ENCODE measurements around the gene GFM2.
A peak's percentile ranks its signal among the peaks of the same experiment; 100 is the strongest.
"Not testable (repeated sequence)": the region's sequence is repeated elsewhere in the genome, so short reads cannot be mapped to it uniquely, and the experiment has no call there.

Gene GFM2
- 18.2 to 20.1 (median 20.1) reads per million in 3 donors for total RNA-seq

- H3K36me3 ChIP-seq (ENCODE audit: control insufficient read depth, insufficient read depth, low read length) = peaks cover 22% of the 10 kb centered on the region
- peak within 1 kb of the TSS; percentile 74 for H3K27ac ChIP-seq (ENCODE audit: insufficient read depth, low read length, poor library complexity, severe bottlenecking)
- no peaks in the 10 kb centered on the region for H3K27me3 ChIP-seq (replicated peaks; ENCODE audit: control insufficient read depth, insufficient read depth, low read length, poor library complexity, severe bottlenecking)
- H3K9me3 ChIP-seq (ENCODE audit: control insufficient read depth, low read length) = no peaks in the 10 kb centered on the region
- H3K4me1 ChIP-seq (ENCODE audit: control insufficient read depth, insufficient read depth, low read length, poor library complexity, severe bottlenecking) = peaks cover 21% of the 10 kb centered on the region
- H3K4me3 ChIP-seq (ENCODE audit: insufficient read depth, low read depth, low read length, poor library complexity, severe bottlenecking) = peak within 1 kb of the TSS; percentile 94
- peak; percentile 82 to 90 (median 86) for DNase-seq
Measured at GRCh38 chr5:74766849-74767578, at the start of gene GFM2, which contains the start of gene NSA2. Gene GFM2, minus strand, starts transcription at chr5:74767117. Its CDS starts 3,375 bp downstream, at chr5:74763742. Gene NSA2, plus strand, starts transcription at chr5:74767249. Its CDS starts 112 bp downstream, at chr5:74767361.

GRCh38 chr5:74810915-74811314, 44.0 kb upstream of the GFM2 start:
- DNase-seq = no peak
- no peaks in the 10 kb centered on the region for H3K9me3 ChIP-seq (ENCODE audit: control insufficient read depth, low read length)
- no peak overlapping the region for H3K4me3 ChIP-seq (ENCODE audit: insufficient read depth, low read depth, low read length, poor library complexity, severe bottlenecking)
- no peaks in the 10 kb centered on the region for H3K27me3 ChIP-seq (replicated peaks; ENCODE audit: control insufficient read depth, insufficient read depth, low read length, poor library complexity, severe bottlenecking)
- no peaks in the 10 kb centered on the region for H3K36me3 ChIP-seq (ENCODE audit: control insufficient read depth, insufficient read depth, low read length)
- no peaks in the 10 kb centered on the region for H3K4me1 ChIP-seq (ENCODE audit: control insufficient read depth, insufficient read depth, low read length, poor library complexity, severe bottlenecking)
- no peak overlapping the region for H3K27ac ChIP-seq (ENCODE audit: insufficient read depth, low read length, poor library complexity, severe bottlenecking)

- DNase-seq = no peak
- Histone ChIP-seq H3K4me3 (ENCODE audit: insufficient read depth, low read depth, low read length, poor library complexity, severe bottlenecking) (no peak overlapping the region), H3K27me3 (replicated peaks; ENCODE audit: control insufficient read depth, insufficient read depth, low read length, poor library complexity, severe bottlenecking) (no peaks in the 10 kb centered on the region), H3K9me3 (ENCODE audit: control insufficient read depth, low read length) (no peaks in the 10 kb centered on the region), H3K27ac (ENCODE audit: insufficient read depth, low read length, poor library complexity, severe bottlenecking) (no peak overlapping the region), H3K4me1 (ENCODE audit: control insufficient read depth, insufficient read depth, low read length, poor library complexity, severe bottlenecking) (no peaks in the 10 kb centered on the region), H3K36me3 (ENCODE audit: control insufficient read depth, insufficient read depth, low read length) (peaks cover 3% of the 10 kb centered on the region)
Measured at GRCh38 chr5:74801941-74802340, 35.0 kb upstream of the GFM2 start.

- Histone ChIP-seq H3K4me1 (ENCODE audit: control insufficient read depth, insufficient read depth, low read length, poor library complexity, severe bottlenecking) (no peaks in the 10 kb centered on the region), H3K36me3 (ENCODE audit: control insufficient read depth, insufficient read depth, low read length) (peaks cover 5% of the 10 kb centered on the region), H3K27ac (ENCODE audit: insufficient read depth, low read length, poor library complexity, severe bottlenecking) (no peak overlapping the region), H3K27me3 (replicated peaks; ENCODE audit: control insufficient read depth, insufficient read depth, low read length, poor library complexity, severe bottlenecking) (no peaks in the 10 kb centered on the region), H3K9me3 (ENCODE audit: control insufficient read depth, low read length) (no peaks in the 10 kb centered on the region), H3K4me3 (ENCODE audit: insufficient read depth, low read depth, low read length, poor library complexity, severe bottlenecking) (no peak overlapping the region)
- no peak for DNase-seq
Measured at GRCh38 chr5:74801197-74801596, 34.3 kb upstream of the GFM2 start.

GRCh38 chr5:74798977-74799911, 32.3 kb upstream of the GFM2 start:
- peaks cover 5% of the 10 kb centered on the region for H3K36me3 ChIP-seq (ENCODE audit: control insufficient read depth, insufficient read depth, low read length)
- H3K4me3 ChIP-seq (ENCODE audit: insufficient read depth, low read depth, low read length, poor library complexity, severe bottlenecking) = no peak overlapping the region
- no peak overlapping the region for H3K27ac ChIP-seq (ENCODE audit: insufficient read depth, low read length, poor library complexity, severe bottlenecking)
- no peaks in the 10 kb centered on the region for H3K4me1 ChIP-seq (ENCODE audit: control insufficient read depth, insufficient read depth, low read length, poor library complexity, severe bottlenecking)
- no peaks in the 10 kb centered on the region for H3K27me3 ChIP-seq (replicated peaks; ENCODE audit: control insufficient read depth, insufficient read depth, low read length, poor library complexity, severe bottlenecking)
- no peaks in the 10 kb centered on the region for H3K9me3 ChIP-seq (ENCODE audit: control insufficient read depth, low read length)
- no peak for DNase-seq

- H3K9me3 ChIP-seq (ENCODE audit: control insufficient read depth, low read length); H3K4me1 ChIP-seq (ENCODE audit: control insufficient read depth, insufficient read depth, low read length, poor library complexity, severe bottlenecking); H3K4me3 ChIP-seq (ENCODE audit: insufficient read depth, low read depth, low read length, poor library complexity, severe bottlenecking); DNase-seq; H3K27ac ChIP-seq (ENCODE audit: insufficient read depth, low read length, poor library complexity, severe bottlenecking); H3K36me3 ChIP-seq (ENCODE audit: control insufficient read depth, insufficient read depth, low read length); H3K27me3 ChIP-seq (replicated peaks; ENCODE audit: control insufficient read depth, insufficient read depth, low read length, poor library complexity, severe bottlenecking): not testable (repeated sequence)
Measured at GRCh38 chr5:74791669-74792068, 24.8 kb upstream of the GFM2 start.

- Histone ChIP-seq H3K4me3 (ENCODE audit: insufficient read depth, low read depth, low read length, poor library complexity, severe bottlenecking) (no peak overlapping the region), H3K36me3 (ENCODE audit: control insufficient read depth, insufficient read depth, low read length) (peaks cover 10% of the 10 kb centered on the region), H3K27ac (ENCODE audit: insufficient read depth, low read length, poor library complexity, severe bottlenecking) (no peak overlapping the region), H3K27me3 (replicated peaks; ENCODE audit: control insufficient read depth, insufficient read depth, low read length, poor library complexity, severe bottlenecking) (no peaks in the 10 kb centered on the region), H3K9me3 (ENCODE audit: control insufficient read depth, low read length) (no peaks in the 10 kb centered on the region), H3K4me1 (ENCODE audit: control insufficient read depth, insufficient read depth, low read length, poor library complexity, severe bottlenecking) (no peaks in the 10 kb centered on the region)
- DNase-seq = no peak
Measured at GRCh38 chr5:74787424-74787823, 20.5 kb upstream of the GFM2 start.

- Histone ChIP-seq H3K9me3 (ENCODE audit: control insufficient read depth, low read length) (no peaks in the 10 kb centered on the region), H3K4me1 (ENCODE audit: control insufficient read depth, insufficient read depth, low read length, poor library complexity, severe bottlenecking) (no peaks in the 10 kb centered on the region), H3K4me3 (ENCODE audit: insufficient read depth, low read depth, low read length, poor library complexity, severe bottlenecking) (no peak overlapping the region), H3K27ac (ENCODE audit: insufficient read depth, low read length, poor library complexity, severe bottlenecking) (no peak overlapping the region), H3K27me3 (replicated peaks; ENCODE audit: control insufficient read depth, insufficient read depth, low read length, poor library complexity, severe bottlenecking) (no peaks in the 10 kb centered on the region), H3K36me3 (ENCODE audit: control insufficient read depth, insufficient read depth, low read length) (peaks cover 10% of the 10 kb centered on the region)
- no peak for DNase-seq
Measured at GRCh38 chr5:74786851-74787250, 19.9 kb upstream of the GFM2 start.

- Histone ChIP-seq H3K4me1 (ENCODE audit: control insufficient read depth, insufficient read depth, low read length, poor library complexity, severe bottlenecking) (no peaks in the 10 kb centered on the region), H3K27ac (ENCODE audit: insufficient read depth, low read length, poor library complexity, severe bottlenecking) (no peak overlapping the region), H3K27me3 (replicated peaks; ENCODE audit: control insufficient read depth, insufficient read depth, low read length, poor library complexity, severe bottlenecking) (no peaks in the 10 kb centered on the region), H3K4me3 (ENCODE audit: insufficient read depth, low read depth, low read length, poor library complexity, severe bottlenecking) (no peak overlapping the region), H3K36me3 (ENCODE audit: control insufficient read depth, insufficient read depth, low read length) (peaks cover 27% of the 10 kb centered on the region), H3K9me3 (ENCODE audit: control insufficient read depth, low read length) (no peaks in the 10 kb centered on the region)
- no peak for DNase-seq
Measured at GRCh38 chr5:74778609-74779008, 11.7 kb upstream of the GFM2 start.

- Histone ChIP-seq H3K4me3 (ENCODE audit: insufficient read depth, low read depth, low read length, poor library complexity, severe bottlenecking) (no peak overlapping the region), H3K27me3 (replicated peaks; ENCODE audit: control insufficient read depth, insufficient read depth, low read length, poor library complexity, severe bottlenecking) (no peaks in the 10 kb centered on the region), H3K9me3 (ENCODE audit: control insufficient read depth, low read length) (no peaks in the 10 kb centered on the region), H3K36me3 (ENCODE audit: control insufficient read depth, insufficient read depth, low read length) (peaks cover 35% of the 10 kb centered on the region), H3K27ac (ENCODE audit: insufficient read depth, low read length, poor library complexity, severe bottlenecking) (no peak overlapping the region), H3K4me1 (ENCODE audit: control insufficient read depth, insufficient read depth, low read length, poor library complexity, severe bottlenecking) (peaks cover 7% of the 10 kb centered on the region)
- DNase-seq = no peak
Measured at GRCh38 chr5:74772359-74772758, 5.4 kb upstream of the GFM2 start.
